ENCODE measurements around the gene TGFA. TPM values are rescaled to one million over a fixed set of nuclear protein-coding genes. Genes with fewer than 3 reads are reported as not detected.

TGFA gene
- total RNA-seq, 1 experiment from 2014 or later: not detected

GRCh38 chr2:70463997-70464396, 89.6 kb downstream of the TGFA start:
- no peak for DNase-seq (ENCODE audit: low read depth)

GRCh38 chr2:70463581-70463980, 90.0 kb downstream of the TGFA start:
- DNase-seq (ENCODE audit: low read depth): no peak

GRCh38 chr2:70461981-70462876, 91.4 kb downstream of the TGFA start:
- DNase-seq (ENCODE audit: low read depth): no peak

- no peak for DNase-seq (ENCODE audit: low read depth)
Measured at GRCh38 chr2:70461414-70461813, 92.2 kb downstream of the TGFA start.

- no peak for DNase-seq (ENCODE audit: low read depth)
Measured at GRCh38 chr2:70460333-70460732, 93.3 kb downstream of the TGFA start.

GRCh38 chr2:70458661-70459060, 95.0 kb downstream of the TGFA start:
- no peak for DNase-seq (ENCODE audit: low read depth)

- DNase-seq (ENCODE audit: low read depth): no peak
Measured at GRCh38 chr2:70456585-70457495, 96.8 kb downstream of the TGFA start.

GRCh38 chr2:70454936-70455544, 98.6 kb downstream of the TGFA start:
- no peak for DNase-seq (ENCODE audit: low read depth)

GRCh38 chr2:70450641-70451250, 102.9 kb downstream of the TGFA start:
- DNase-seq (ENCODE audit: low read depth): no peak

- DNase-seq (ENCODE audit: low read depth): no peak
Measured at GRCh38 chr2:70448041-70448440, 105.6 kb downstream of the TGFA start.

GRCh38 chr2:70443726-70444125, 109.9 kb downstream of the TGFA start:
- no peak for DNase-seq (ENCODE audit: low read depth)

GRCh38 chr2:70443078-70443465, 110.6 kb downstream of the TGFA start:
- no peak for DNase-seq (ENCODE audit: low read depth)

- peak; percentile 2 for DNase-seq (ENCODE audit: low read depth)
Measured at GRCh38 chr2:70442301-70443077, 111.1 kb downstream of the TGFA start.

GRCh38 chr2:70440621-70441020, 113.0 kb downstream of the TGFA start:
- DNase-seq (ENCODE audit: low read depth): no peak

GRCh38 chr2:70435138-70435537, 118.5 kb downstream of the TGFA start:
- no peak for DNase-seq (ENCODE audit: low read depth)

GRCh38 chr2:70433315-70433714, 120.3 kb downstream of the TGFA start:
- DNase-seq (ENCODE audit: low read depth): no peak

- DNase-seq (ENCODE audit: low read depth): no peak
Measured at GRCh38 chr2:70431716-70432347, 121.8 kb downstream of the TGFA start.

GRCh38 chr2:70426341-70426740, 127.3 kb downstream of the TGFA start:
- no peak for DNase-seq (ENCODE audit: low read depth)

GRCh38 chr2:70425682-70426301, 127.8 kb downstream of the TGFA start:
- no peak for DNase-seq (ENCODE audit: low read depth)

GRCh38 chr2:70420740-70421139, 132.9 kb downstream of the TGFA start:
- DNase-seq (ENCODE audit: low read depth): no peak
